ENCODE results near the gene DACT1. TPM values are rescaled to one million over a fixed set of nuclear protein-coding genes. Genes with fewer than 3 reads are reported as not detected.

DACT1 gene
- total RNA-seq, 2 donors from 2014 or later = 36.1 to 50.9 TPM

GRCh38 chr14:58680698-58681097, 42.9 kb downstream of the DACT1 start:
- ATAC-seq (ENCODE audit: insufficient number of reproducible peaks, low FRiP score, low read depth) = no peak
- no peaks in the 10 kb centered on the region for H3K4me1 ChIP-seq (ENCODE audit: control insufficient read depth in 1 of 2, low read depth in 2 of 2)
- no peaks in the 10 kb centered on the region for H3K9me3 ChIP-seq

GRCh38 chr14:58687232-58687795, 49.6 kb downstream of the DACT1 start:
- Histone ChIP-seq H3K4me3 (no peak overlapping the region), H3K9me3 (no peaks in the 10 kb centered on the region), H3K27ac (no peak overlapping the region), H3K36me3 (no peaks in the 10 kb centered on the region), H3K27me3 (replicated peaks; ENCODE audit: insufficient read depth) (no peaks in the 10 kb centered on the region), H3K4me1 (ENCODE audit: control insufficient read depth in 1 of 2, low read depth in 2 of 2) (no peaks in the 10 kb centered on the region)
- DNase-seq (ENCODE audit: low spot score) (no peak), ATAC-seq (ENCODE audit: insufficient number of reproducible peaks, low FRiP score, low read depth) (no peak)
- TF ChIP-seq CTCF (IDR thresholded peaks at IDR 0.05) = no peak

More at GRCh38 chr14:58680698-58681097, 42.9 kb downstream of the DACT1 start:
- TF ChIP-seq CTCF (IDR thresholded peaks at IDR 0.05) = no peak
- no peak for DNase-seq (ENCODE audit: low spot score)
- H3K4me3 ChIP-seq = no peak overlapping the region
- H3K27me3 ChIP-seq (replicated peaks; ENCODE audit: insufficient read depth) = no peaks in the 10 kb centered on the region
- H3K27ac ChIP-seq = no peak overlapping the region
- no peaks in the 10 kb centered on the region for H3K36me3 ChIP-seq

GRCh38 chr14:58690801-58691516, 53.2 kb downstream of the DACT1 start:
- no peak for ATAC-seq (ENCODE audit: insufficient number of reproducible peaks, low FRiP score, low read depth)

GRCh38 chr14:58693048-58693447, 55.3 kb downstream of the DACT1 start:
- H3K4me3 ChIP-seq = no peak overlapping the region
- H3K36me3 ChIP-seq = no peaks in the 10 kb centered on the region
- no peaks in the 10 kb centered on the region for H3K27me3 ChIP-seq (replicated peaks; ENCODE audit: insufficient read depth)
- DNase-seq (ENCODE audit: low spot score) (no peak), ATAC-seq (ENCODE audit: insufficient number of reproducible peaks, low FRiP score, low read depth) (no peak)
- H3K9me3 ChIP-seq = no peaks in the 10 kb centered on the region
- no peak overlapping the region for H3K27ac ChIP-seq
- H3K4me1 ChIP-seq (ENCODE audit: control insufficient read depth in 1 of 2, low read depth in 2 of 2) = no peaks in the 10 kb centered on the region
- no peak for TF ChIP-seq CTCF (IDR thresholded peaks at IDR 0.05)

More at GRCh38 chr14:58690801-58691516, 53.2 kb downstream of the DACT1 start:
- no peak for DNase-seq (ENCODE audit: low spot score)
- no peak overlapping the region for H3K27ac ChIP-seq
- H3K4me1 ChIP-seq (ENCODE audit: control insufficient read depth in 1 of 2, low read depth in 2 of 2) = no peaks in the 10 kb centered on the region
- no peak overlapping the region for H3K4me3 ChIP-seq
- no peaks in the 10 kb centered on the region for H3K36me3 ChIP-seq
- TF ChIP-seq CTCF (IDR thresholded peaks at IDR 0.05) = no peak
- no peaks in the 10 kb centered on the region for H3K9me3 ChIP-seq
- H3K27me3 ChIP-seq (replicated peaks; ENCODE audit: insufficient read depth) = no peaks in the 10 kb centered on the region

GRCh38 chr14:58695514-58695913, 57.8 kb downstream of the DACT1 start:
- Histone ChIP-seq H3K4me1 (ENCODE audit: control insufficient read depth in 1 of 2, low read depth in 2 of 2) (no peaks in the 10 kb centered on the region), H3K4me3 (no peak overlapping the region), H3K27me3 (replicated peaks; ENCODE audit: insufficient read depth) (no peaks in the 10 kb centered on the region), H3K36me3 (no peaks in the 10 kb centered on the region), H3K9me3 (no peaks in the 10 kb centered on the region), H3K27ac (no peak overlapping the region)
- TF ChIP-seq CTCF (IDR thresholded peaks at IDR 0.05) = no peak
- DNase-seq (ENCODE audit: low spot score) = no peak
- no peak for ATAC-seq (ENCODE audit: insufficient number of reproducible peaks, low FRiP score, low read depth)
